IMR-90 (cell line): ENCODE data around the gene PRKAG1.

Experiments
- CEBPB ChIP-seq: IDR thresholded peaks from 2 replicates; pipeline ENCODE4 v1.6.1; 2012; ENCODE audit warnings: low read depth, low read length, improper control_type of control experiment
- CTCF ChIP-seq: conservative IDR thresholded peaks from 2 replicates; pipeline ENCODE4 v1.5.1; 2012; ENCODE audit warnings: mild to moderate bottlenecking, low read depth, low read length, improper control_type of control experiment
- FOS ChIP-seq: fragments of 150-350 bp; IDR thresholded peaks from 2 replicates; pipeline ENCODE4 v1.6.1; 2016; ENCODE audit warnings: low read depth, low read length
- MAZ ChIP-seq: IDR thresholded peaks from 2 replicates; pipeline ENCODE4 v1.6.1; 2012; ENCODE audit warnings: low read depth, mild to moderate bottlenecking, low read length, improper control_type of control experiment, moderate library complexity, borderline replicate concordance
- MXI1 ChIP-seq: IDR thresholded peaks from 2 replicates; pipeline ENCODE4 v1.6.1; 2012; ENCODE audit warnings: low read depth, mild to moderate bottlenecking, low read length, moderate library complexity, borderline replicate concordance
- NFE2L2 ChIP-seq: fragments of 150-350 bp; IDR thresholded peaks from 2 replicates; pipeline ENCODE4 v1.6.1; 2016; ENCODE audit warnings: low read depth, mild to moderate bottlenecking, low read length
- POLR2A ChIP-seq: IDR thresholded peaks from 2 replicates; pipeline ENCODE4 v1.6.1; 2012; ENCODE audit warnings: mild to moderate bottlenecking, low read depth, low read length
- RCOR1 ChIP-seq: IDR thresholded peaks from 2 replicates; pipeline ENCODE4 v1.6.1; 2012; ENCODE audit warnings: mild to moderate bottlenecking, low read length, improper control_type of control experiment; ENCODE audit not compliant: insufficient replicate concordance
- RFX5 ChIP-seq: IDR thresholded peaks from 2 replicates; pipeline ENCODE4 v1.8.0; 2012; ENCODE audit warnings: low read depth, mild to moderate bottlenecking, low read length, moderate library complexity
- USF2 ChIP-seq: fragments of 150-350 bp; IDR thresholded peaks from 2 replicates; pipeline ENCODE4 v1.6.1; 2017; ENCODE audit warnings: mild to moderate bottlenecking, antibody characterized with exemption, low read length, low read depth

GRCh38 chr12:48969833-48970701, 48.5 kb downstream of the PRKAG1 start:
- no peak for TF ChIP-seq POLR2A
- no peak for TF ChIP-seq CTCF
- TF ChIP-seq USF2 = no peak
- no peak for TF ChIP-seq CEBPB
- no peak for TF ChIP-seq NFE2L2
- no peak for TF ChIP-seq MXI1
- TF ChIP-seq RFX5 = no peak
- no peak for TF ChIP-seq FOS
- TF ChIP-seq RCOR1 = no peak
- TF ChIP-seq MAZ = no peak
